GM13976 (cell line): ENCODE data around the gene F8.
"Not testable (repeated sequence)": the region's sequence is repeated elsewhere in the genome, so short reads cannot be mapped to it uniquely, and the experiment has no call there.

Source experiments
- DNase-seq: peaks from one replicate; pipeline ENCODE4 v3.0.0; 2012; ENCODE audit warnings: low spot score
- CTCF ChIP-seq: IDR thresholded peaks from 2 replicates; pipeline ENCODE4 v1.5.1; 2012; ENCODE audit warnings: borderline replicate concordance, mild to moderate bottlenecking; ENCODE audit not compliant: insufficient read depth; ENCODE audit errors: extremely low read depth, missing control alignments, control extremely low read depth
- in situ Hi-C: fragments of 300-500 bp; cut with MboI; formaldehyde crosslinking; loops from one replicate; pipeline ENCODE4 v1.12.0; 2022; ENCODE audit warnings: low sequenced_read_pairs, mixed read lengths, inconsistent platforms; ENCODE audit not compliant: unreplicated experiment

The F8 gene

GRCh38 chrX:155026420-155026726 is 3.9 kb upstream of the F8 start:
- no peak for DNase-seq
- in situ Hi-C loops, result no loop called here
- no peak for TF ChIP-seq CTCF

GRCh38 chrX:155023907-155024833 is 1.6 kb upstream of the F8 start:
- no peak for TF ChIP-seq CTCF
- DNase-seq, result no peak
- in situ Hi-C loops, result no loop called here

- no peak for TF ChIP-seq CTCF
- no peak for DNase-seq
- in situ Hi-C loops, result no loop called here
Observed at GRCh38 chrX:155020591-155020990, 1.9 kb downstream of the F8 start.

GRCh38 chrX:155009994-155010472 is 12.5 kb downstream of the F8 start:
- DNase-seq, result no peak
- in situ Hi-C loops, result no loop called here
- no peak for TF ChIP-seq CTCF

- DNase-seq, in situ Hi-C loops: not testable (repeated sequence)
Observed at GRCh38 chrX:155008578-155008977, 13.9 kb downstream of the F8 start.

- DNase-seq, in situ Hi-C loops: not testable (repeated sequence)
Observed at GRCh38 chrX:155006913-155007671, 15.4 kb downstream of the F8 start.

GRCh38 chrX:155006379-155006778 is 16.1 kb downstream of the F8 start:
- DNase-seq, in situ Hi-C loops: not testable (repeated sequence)

GRCh38 chrX:155005190-155005589 is 17.3 kb downstream of the F8 start:
- no peak for TF ChIP-seq CTCF
- in situ Hi-C loops, result no loop called here
- DNase-seq, result no peak
